H1 (cell line): Measurements from ENCODE around the gene CDCP1. TPM values are rescaled to one million over a fixed set of nuclear protein-coding genes. Genes with fewer than 3 reads are reported as not detected.

Experiments used
- CTCF ChIA-PET: fragments of 300-600 bp; sonication (Branson Sonifier 250); formaldehyde crosslinking; loops from one replicate; lab custom pipeline; 2021; ENCODE audit not compliant: partially characterized antibody; lab: Charles Lee
- POLR2A ChIA-PET: fragments of 300-600 bp; sonication (Branson Sonifier 250); formaldehyde crosslinking; loops from one replicate; lab custom pipeline; 2021; ENCODE audit warnings: inconsistent platforms; ENCODE audit not compliant: partially characterized antibody; lab: Charles Lee
- DNase-seq, 2 experiments: peaks; one replicate each; pipeline versions ENCODE4 v3.0.0 to v3.0.0-alpha.2; 2010 to 2022; ENCODE audit warnings: low spot score in 2 of 2, low read depth in 1 of 2, mixed read lengths in 1 of 2
- FAIRE-seq: peaks from 2 replicates; lab custom pipeline; 2011; peaks lifted over from hg19 to GRCh38; lab: Jason Lieb, UNC
- H2AFZ ChIP-seq: 2 replicates; pipeline ENCODE4 v1.8.1; 2012; ENCODE audit warnings: low read length, inconsistent platforms
- H2AK5ac ChIP-seq: 2 replicates; pipeline ENCODE4 v1.6.1; 2013; ENCODE audit warnings: low read depth, low read length
- H2BK120ac ChIP-seq: replicated peaks from 2 replicates; pipeline ENCODE3; 2013; ENCODE audit warnings: low read depth, low read length, inconsistent platforms
- H2BK12ac ChIP-seq: 2 replicates; pipeline ENCODE4 v1.6.1; 2013; ENCODE audit warnings: low read depth, low read length
- H2BK15ac ChIP-seq: 2 replicates; pipeline ENCODE4 v1.6.1; 2013; ENCODE audit warnings: low read length
- H2BK20ac ChIP-seq: 2 replicates; pipeline ENCODE4 v1.6.1; 2013; ENCODE audit warnings: low read length
- H2BK5ac ChIP-seq: 2 replicates; pipeline ENCODE4 v1.6.1; 2013; ENCODE audit warnings: low read depth, low read length
- H3K14ac ChIP-seq: 2 replicates; pipeline ENCODE4 v1.6.1; 2013; ENCODE audit warnings: inconsistent platforms; ENCODE audit not compliant: insufficient read length
- H3K18ac ChIP-seq: 2 replicates; pipeline ENCODE4 v1.6.1; 2013; ENCODE audit warnings: low read length; ENCODE audit errors: extremely low read depth
- H3K23ac ChIP-seq: 2 replicates; pipeline ENCODE4 v1.6.1; 2013; ENCODE audit warnings: inconsistent platforms; ENCODE audit not compliant: insufficient read length
- H3K23me2 ChIP-seq: 2 replicates; pipeline ENCODE4 v1.6.1; 2013; ENCODE audit warnings: low read depth, low read length
- H3K27ac ChIP-seq: 2 replicates; pipeline ENCODE4 v1.6.1; 2011; ENCODE audit warnings: low read depth, low read length, inconsistent platforms
- H3K27me3 ChIP-seq, 4 experiments: replicated peaks in 1 of 4; 1 replicate in 1 of 4; 2 replicates in 3 of 4; pipeline versions ENCODE4 v1.6.1 to v1.8.1; 2011 to 2013; ENCODE audit warnings: low read length in 3 of 4, mild to moderate bottlenecking in 3 of 4, inconsistent platforms in 2 of 4, mixed read lengths in 2 of 4, moderate library complexity in 1 of 4; ENCODE audit not compliant: control insufficient read depth in 3 of 4, insufficient read depth in 3 of 4; ENCODE audit errors: extremely low read depth in 1 of 4
- H3K36me3 ChIP-seq, 4 experiments: 2 replicates each; pipeline versions ENCODE4 v1.6.1 to v1.8.1; 2011 to 2013; ENCODE audit warnings: mild to moderate bottlenecking in 4 of 4, low read length in 3 of 4, moderate library complexity in 2 of 4, control low read depth in 1 of 4, inconsistent platforms in 1 of 4; ENCODE audit not compliant: insufficient read depth in 4 of 4, control insufficient read depth in 2 of 4
- H3K4ac ChIP-seq: replicated peaks from 2 replicates; pipeline ENCODE3; 2013; ENCODE audit warnings: low read length, low read depth, mixed read lengths, inconsistent platforms; ENCODE audit not compliant: insufficient read length
- H3K4me1 ChIP-seq, 4 experiments: replicated peaks in 1 of 4; 1 replicate in 1 of 4; 2 replicates in 3 of 4; pipeline versions ENCODE4 v1.6.1 to v1.8.1; 2011 to 2013; ENCODE audit warnings: low read length in 3 of 4, inconsistent platforms in 2 of 4, mixed read lengths in 1 of 4; ENCODE audit not compliant: insufficient read depth in 4 of 4, control insufficient read depth in 3 of 4
- H3K4me2 ChIP-seq, 2 experiments: 2 replicates each; pipeline versions ENCODE4 v1.6.1 to v1.8.1; 2011 to 2013; ENCODE audit warnings: low read depth in 2 of 2, low read length in 2 of 2, control low read depth in 1 of 2, inconsistent platforms in 1 of 2, mild to moderate bottlenecking in 1 of 2; ENCODE audit not compliant: insufficient read depth in 1 of 2
- H3K4me3 ChIP-seq, 4 experiments: fragments of 200-600, 300-600 bp in 1 of 4; sonication (generic), shearing (Covaris generic), sonication (Bioruptor Twin) in 1 of 4; 2 replicates each; pipeline versions ENCODE4 v1.5.1 to v1.8.1; 2011 to 2016; ENCODE audit warnings: low read length in 4 of 4, low read depth in 3 of 4, control low read depth in 2 of 4, inconsistent platforms in 2 of 4, mild to moderate bottlenecking in 2 of 4, mixed read lengths in 1 of 4, moderate library complexity in 1 of 4; ENCODE audit not compliant: insufficient read depth in 2 of 4; ENCODE audit errors: extremely low read depth in 1 of 4
- H3K56ac ChIP-seq: replicated peaks from 2 replicates; pipeline ENCODE3; 2013; ENCODE audit warnings: low read depth, mild to moderate bottlenecking, mixed read lengths, low read length, inconsistent platforms; ENCODE audit not compliant: insufficient read length
- H3K79me1 ChIP-seq: 2 replicates; pipeline ENCODE4 v1.6.1; 2013; ENCODE audit warnings: low read depth, low read length, control low read depth
- H3K79me2 ChIP-seq, 2 experiments: 2 replicates each; pipeline versions ENCODE4 v1.6.1 to v1.8.1; 2012 to 2013; ENCODE audit warnings: low read length in 2 of 2, mild to moderate bottlenecking in 2 of 2, inconsistent platforms in 1 of 2; ENCODE audit not compliant: insufficient read depth in 2 of 2, control insufficient read depth in 1 of 2
- H3K9ac ChIP-seq, 4 experiments: replicated peaks in 1 of 4; 1 replicate in 1 of 4; 2 replicates in 3 of 4; pipeline versions ENCODE4 v1.6.1 to v1.8.1; 2011 to 2013; ENCODE audit warnings: low read depth in 3 of 4, low read length in 3 of 4, control low read depth in 2 of 4, mild to moderate bottlenecking in 2 of 4, moderate library complexity in 2 of 4, inconsistent platforms in 1 of 4; ENCODE audit errors: extremely low read depth in 1 of 4
- H3K9me3 ChIP-seq, 2 experiments: 2 replicates each; pipeline versions ENCODE4 v1.6.1 to v1.8.1; 2012 to 2013; ENCODE audit warnings: mild to moderate bottlenecking in 2 of 2, moderate library complexity in 2 of 2, control low read depth in 1 of 2, inconsistent platforms in 1 of 2, low read depth in 1 of 2, low read length in 1 of 2, mixed read lengths in 1 of 2; ENCODE audit not compliant: insufficient read depth in 2 of 2
- H4K20me1 ChIP-seq, 2 experiments: replicated peaks in 1 of 2; 2 replicates each; pipeline versions ENCODE3 to v1.8.1; 2011 to 2013; ENCODE audit warnings: inconsistent platforms in 2 of 2, low read length in 2 of 2, mild to moderate bottlenecking in 1 of 2; ENCODE audit not compliant: insufficient read depth in 2 of 2, control insufficient read depth in 1 of 2
- H4K5ac ChIP-seq: 2 replicates; pipeline ENCODE4 v1.6.1; 2013; ENCODE audit warnings: low read length, low read depth, mixed read lengths, inconsistent platforms; ENCODE audit not compliant: insufficient read length
- H4K8ac ChIP-seq: 2 replicates; pipeline ENCODE4 v1.8.0; 2013; ENCODE audit warnings: mild to moderate bottlenecking, moderate library complexity, low read length, inconsistent platforms; ENCODE audit not compliant: insufficient read depth; ENCODE audit errors: extremely low read depth
- H4K91ac ChIP-seq: replicated peaks from 2 replicates; pipeline ENCODE3; 2013; ENCODE audit warnings: low read length, mixed read lengths, inconsistent platforms; ENCODE audit not compliant: insufficient read length
- BACH1 ChIP-seq: IDR thresholded peaks from 2 replicates; pipeline ENCODE4 v1.6.1; 2012; ENCODE audit warnings: low read length, improper control_type of control experiment
- BCL11A ChIP-seq, 2 experiments: IDR thresholded peaks; one replicate each; pipeline ENCODE4 v1.6.1; 2011; ENCODE audit warnings: low read depth in 2 of 2, low read length in 2 of 2, mild to moderate bottlenecking in 2 of 2
- CBX8 ChIP-seq: fragments of 300-800, 300-1000 bp; sonication (generic); IDR thresholded peaks from 2 replicates; pipeline ENCODE4 v1.7.1; 2016; ENCODE audit warnings: low read depth, low read length, borderline replicate concordance
- CHD1 ChIP-seq: IDR thresholded peaks from 2 replicates; pipeline ENCODE4 v1.6.1; 2012; ENCODE audit warnings: low read depth, low read length, improper control_type of control experiment
- EGR1 ChIP-seq: IDR thresholded peaks from 2 replicates; pipeline ENCODE4 v1.6.1; 2011; ENCODE audit warnings: low read depth, low read length, borderline replicate concordance
- EZH2 ChIP-seq: fragments of 200-600 bp; sonication (generic); IDR thresholded peaks from 2 replicates; pipeline ENCODE4 v1.7.1; 2012; ENCODE audit warnings: low read depth, mild to moderate bottlenecking, moderate library complexity, low read length, inconsistent platforms; ENCODE audit not compliant: severe bottlenecking
- HDAC6 ChIP-seq: IDR thresholded peaks from one replicate; pipeline ENCODE4 v1.7.1; 2012; ENCODE audit warnings: low read depth, mild to moderate bottlenecking, inconsistent platforms, low read length, moderate library complexity
- RXRA ChIP-seq: IDR thresholded peaks from 2 replicates; pipeline ENCODE4 v1.6.1; 2011; ENCODE audit warnings: low read depth, mild to moderate bottlenecking, low read length, moderate library complexity; ENCODE audit not compliant: insufficient read depth
- ZNF274 ChIP-seq: IDR thresholded peaks from 2 replicates; pipeline ENCODE4 v1.7.0; 2012; ENCODE audit warnings: low read length, borderline replicate concordance; ENCODE audit errors: extremely low read depth
- WGBS, 2 experiments: shearing (Covaris generic) in 1 of 2; methylation state at CpG; one replicate each; pipeline versions ENCODE4 v1.1.6 to v1.1.7; 2013 to 2015; ENCODE audit warnings: low lambda C conversion rate in 2 of 2, mixed read lengths in 2 of 2, inconsistent platforms in 1 of 2, low coverage in 1 of 2, missing lambda C conversion rate in 1 of 2; ENCODE audit not compliant: insufficient replicate concordance in 2 of 2, insufficient coverage in 1 of 2, insufficient read length in 1 of 2; ENCODE audit errors: extremely low coverage in 1 of 2, missing lambda C conversion rate in 1 of 2; 5-methylcytosine and 5-hydroxymethylcytosine counted together
- polyA plus RNA-seq, 7 experiments: library from polyadenylated mRNA; depleted of rRNA in 3 of 7; stranded (reverse) in 5 of 7; unstranded in 2 of 7; fragments of >200 nt in 5 of 7; fragments of 200-250 nt in 2 of 7; gene quantifications; 1 replicate in 5 of 7; 2 replicates in 1 of 7; 4 replicates in 1 of 7; pipeline versions ENCODE4 v1.2.1 to v1.2.3, GENCODE V29; 2011 to 2013; ENCODE audit warnings: missing spikeins in 2 of 7, mixed read lengths in 2 of 7
- total RNA-seq: library from RNA; stranded (reverse); fragmentation: NEBNext Ultra II Directional; extraction: Animal tissue kit (Norgen Biotek cat#: 25700); gene quantifications from 2 replicates; pipeline ENCODE4 v1.2.1, GENCODE V29; 2021
- TF ChIP-seq, protein P1 (sequence below): IDR thresholded peaks from 2 replicates; pipeline ENCODE4 v1.6.1; 2011; ENCODE audit warnings: low read depth, mild to moderate bottlenecking, low read length; ENCODE audit not compliant: insufficient read depth

Gene CDCP1
- total and polyA plus RNA-seq, 2 of the 8 experiments (the other 6 are each of a cell fraction or from before 2014, with no cell fraction given): 10.0 to 23.3 TPM

DNA sequence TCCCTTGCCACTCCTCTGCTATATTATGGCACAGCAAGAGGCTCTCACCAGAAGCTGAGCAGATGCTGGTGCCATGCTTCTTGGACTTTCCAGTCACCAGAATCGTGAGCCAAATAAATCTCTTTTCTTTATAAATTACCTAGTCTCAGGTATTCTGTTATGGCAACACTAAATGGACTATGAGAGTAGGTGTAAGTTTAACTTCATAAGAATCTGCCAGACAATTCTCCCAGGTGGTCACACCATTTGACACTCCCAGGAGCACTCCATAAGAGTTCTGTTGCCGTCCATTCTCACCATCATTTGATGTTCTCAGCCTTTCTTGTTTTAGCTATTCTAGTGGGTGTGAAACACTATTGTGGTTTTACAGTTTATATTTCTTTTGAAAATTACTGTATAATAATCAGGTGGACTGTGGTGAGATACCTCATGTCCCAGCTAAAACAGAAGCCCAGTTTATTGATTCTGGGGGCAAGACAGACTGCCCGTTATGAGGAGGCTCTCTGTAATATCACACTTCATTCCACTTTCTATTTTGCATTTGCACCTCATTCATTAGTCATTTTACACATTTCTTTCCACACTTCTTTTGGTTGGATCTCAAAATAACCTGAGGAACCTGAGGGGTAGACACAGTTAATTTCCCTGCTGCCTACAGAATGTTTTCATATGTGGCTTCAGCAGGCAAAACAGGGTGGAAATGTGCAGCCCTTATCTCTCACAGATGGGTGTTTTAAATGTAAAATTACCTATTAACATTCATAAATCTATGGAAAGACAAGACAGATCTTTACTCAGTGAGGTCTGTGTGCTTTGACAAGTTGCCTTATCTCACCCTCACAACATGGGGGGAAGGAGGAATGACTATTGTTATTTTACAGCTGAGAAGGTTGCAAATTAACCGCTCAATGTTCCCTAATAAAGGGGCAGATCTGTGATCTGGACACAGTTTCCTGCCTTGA is 42.1 kb downstream of the CDCP1 start:
- DNase-seq (no peak), FAIRE-seq (no peak)
- Histone ChIP-seq H3K9me3 (no peaks in the 10 kb centered on the region), H4K91ac (no peak overlapping the region), H4K20me1 (no peaks in the 10 kb centered on the region), H3K27me3 (no peaks in the 10 kb centered on the region; a peak in 1 of 7 replicates), H3K79me1 (no peaks in the 10 kb centered on the region), H3K18ac (no peak overlapping the region), H2BK20ac (no peak overlapping the region), H3K4me2 (no peak overlapping the region), H3K27ac (no peak overlapping the region), H2BK12ac (no peak overlapping the region), H2AFZ (no peak overlapping the region), H3K4me1 (no peaks in the 10 kb centered on the region), H2AK5ac (no peak overlapping the region), H3K4me3 (no peak overlapping the region), H2BK120ac (no peak overlapping the region), H2BK5ac (no peak overlapping the region), H3K23me2 (no peaks in the 10 kb centered on the region), H3K4ac (no peak overlapping the region), H3K23ac (no peak overlapping the region), H4K5ac (no peak overlapping the region), H3K14ac (no peak overlapping the region), H2BK15ac (no peak overlapping the region), H3K79me2 (no peaks in the 10 kb centered on the region), H3K9ac (no peak overlapping the region), H4K8ac (no peak overlapping the region), H3K56ac (no peak overlapping the region), H3K36me3 (peaks cover 2 to 7% (median 3%) of the 10 kb centered on the region in 4 experiments; a peak in 4 of 8 replicates)
- ChIA-PET POLR2A (no interaction called here), CTCF (interaction anchor here (1.0 to 1.2 kb wide), 2 partner anchors 51 to 106 kb away, joined by 3 read pairs; no protein-coding TSS in a partner anchor)
- 94% methylated on average over 4 of the region's 4 CpGs; no CpG with 5 or more reads in 1 of the 2 experiments for WGBS, 2 experiments
- no peak for TF ChIP-seq HDAC6
- no peak for TF ChIP-seq EZH2
- TF ChIP-seq, protein P1, sequence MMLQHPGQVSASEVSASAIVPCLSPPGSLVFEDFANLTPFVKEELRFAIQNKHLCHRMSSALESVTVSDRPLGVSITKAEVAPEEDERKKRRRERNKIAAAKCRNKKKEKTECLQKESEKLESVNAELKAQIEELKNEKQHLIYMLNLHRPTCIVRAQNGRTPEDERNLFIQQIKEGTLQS: no peak
- TF ChIP-seq BCL11A (IDR thresholded peaks at IDR 0.05; ENCODE audit: low read depth in 2 of 2, low read length in 2 of 2): no peak
- no peak for TF ChIP-seq CHD1
- no peak for TF ChIP-seq BACH1
- no peak for TF ChIP-seq EGR1
- no peak for TF ChIP-seq ZNF274
- TF ChIP-seq CBX8: no peak
- no peak for TF ChIP-seq RXRA
